ENCODE results near the gene PTPRE. TPM values are rescaled to one million over a fixed set of nuclear protein-coding genes. Genes with fewer than 3 reads are reported as not detected.

Gene PTPRE
- total RNA-seq, 1 experiment from 2014 or later: 0.50 TPM

DNA sequence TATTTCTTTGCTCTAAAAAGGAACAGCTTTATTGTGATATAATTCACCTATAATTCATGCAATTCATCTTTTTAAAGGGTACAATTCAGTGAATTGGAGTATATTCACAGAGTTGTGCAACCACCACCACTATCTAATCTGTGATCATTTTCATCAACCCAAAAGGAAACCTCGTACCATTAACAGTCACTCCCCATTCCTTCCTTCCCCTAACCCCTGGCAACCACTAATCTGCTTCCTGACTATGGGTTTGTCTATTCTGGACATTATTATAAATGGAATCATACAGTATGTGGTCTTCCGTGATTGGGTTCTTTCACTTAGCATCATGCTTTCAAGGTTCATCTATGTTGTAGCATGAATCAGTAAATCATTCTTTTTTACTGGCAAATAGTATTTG, 167.0 kb downstream of the PTPRE start:
- ChIA-PET POLR2A (no interaction called here), CTCF (no interaction called here)
- H3K36me3 Mint-ChIP-seq (ENCODE audit: insufficient read depth, unreplicated experiment): no peaks in the 10 kb centered on the region
- H3K4me3 Mint-ChIP-seq (ENCODE audit: unreplicated experiment): no peak overlapping the region
- H3K9me3 Mint-ChIP-seq (ENCODE audit: unreplicated experiment): no peaks in the 10 kb centered on the region
- intact Hi-C loops (cut with micrococcal nuclease; ENCODE audit: unreplicated experiment): no loop called here
- Histone ChIP-seq H3K4me3 (ENCODE audit: low read depth, low read length) (no peak overlapping the region), H3K4me1 (no peaks in the 10 kb centered on the region), H3K9me3 (no peaks in the 10 kb centered on the region; the same call in 1 of the 2 replicates), H3K27me3 (replicated peaks; ENCODE audit: control insufficient read depth, insufficient read depth, low read length) (no peaks in the 10 kb centered on the region), H3K36me3 (ENCODE audit: control insufficient read depth, insufficient read depth, low read length) (no peaks in the 10 kb centered on the region)
- DNase-seq: no peak
- peaks cover 8% of the 10 kb centered on the region for H3K27me3 Mint-ChIP-seq (ENCODE audit: insufficient read depth, unreplicated experiment)
- BruUV-seq (replicated peaks): no TSS peak
- no peak overlapping the region for H3K27ac Mint-ChIP-seq (ENCODE audit: unreplicated experiment)
- TF ChIP-seq, protein P1, sequence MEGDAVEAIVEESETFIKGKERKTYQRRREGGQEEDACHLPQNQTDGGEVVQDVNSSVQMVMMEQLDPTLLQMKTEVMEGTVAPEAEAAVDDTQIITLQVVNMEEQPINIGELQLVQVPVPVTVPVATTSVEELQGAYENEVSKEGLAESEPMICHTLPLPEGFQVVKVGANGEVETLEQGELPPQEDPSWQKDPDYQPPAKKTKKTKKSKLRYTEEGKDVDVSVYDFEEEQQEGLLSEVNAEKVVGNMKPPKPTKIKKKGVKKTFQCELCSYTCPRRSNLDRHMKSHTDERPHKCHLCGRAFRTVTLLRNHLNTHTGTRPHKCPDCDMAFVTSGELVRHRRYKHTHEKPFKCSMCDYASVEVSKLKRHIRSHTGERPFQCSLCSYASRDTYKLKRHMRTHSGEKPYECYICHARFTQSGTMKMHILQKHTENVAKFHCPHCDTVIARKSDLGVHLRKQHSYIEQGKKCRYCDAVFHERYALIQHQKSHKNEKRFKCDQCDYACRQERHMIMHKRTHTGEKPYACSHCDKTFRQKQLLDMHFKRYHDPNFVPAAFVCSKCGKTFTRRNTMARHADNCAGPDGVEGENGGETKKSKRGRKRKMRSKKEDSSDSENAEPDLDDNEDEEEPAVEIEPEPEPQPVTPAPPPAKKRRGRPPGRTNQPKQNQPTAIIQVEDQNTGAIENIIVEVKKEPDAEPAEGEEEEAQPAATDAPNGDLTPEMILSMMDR (IDR thresholded peaks at IDR 0.05; ENCODE audit: insufficient read depth in 1 of 2, low read depth in 1 of 2, low read length in 1 of 2, severe bottlenecking in 1 of 2, unreplicated experiment in 1 of 2): no peak
- no peaks in the 10 kb centered on the region for H3K4me1 Mint-ChIP-seq (ENCODE audit: low read depth, unreplicated experiment)

GRCh38 chr10:128074589-128074988, 167.7 kb downstream of the PTPRE start:
- Histone ChIP-seq H3K9me3 (no peaks in the 10 kb centered on the region; the same call in 1 of the 2 replicates), H3K27me3 (replicated peaks; ENCODE audit: control insufficient read depth, insufficient read depth, low read length) (no peaks in the 10 kb centered on the region), H3K4me3 (ENCODE audit: low read depth, low read length) (no peak overlapping the region), H3K4me1 (no peaks in the 10 kb centered on the region), H3K36me3 (ENCODE audit: control insufficient read depth, insufficient read depth, low read length) (no peaks in the 10 kb centered on the region)
- Mint-ChIP-seq H3K27me3 (ENCODE audit: insufficient read depth, unreplicated experiment) (peaks cover 12% of the 10 kb centered on the region), H3K27ac (ENCODE audit: unreplicated experiment) (no peak overlapping the region), H3K4me1 (ENCODE audit: low read depth, unreplicated experiment) (no peaks in the 10 kb centered on the region), H3K36me3 (ENCODE audit: insufficient read depth, unreplicated experiment) (no peaks in the 10 kb centered on the region), H3K9me3 (ENCODE audit: unreplicated experiment) (no peaks in the 10 kb centered on the region), H3K4me3 (ENCODE audit: unreplicated experiment) (no peak overlapping the region)
- no peak for DNase-seq
- POLR2A ChIA-PET: no interaction called here
- TF ChIP-seq, protein P1 (IDR thresholded peaks at IDR 0.05; ENCODE audit: insufficient read depth in 1 of 2, low read depth in 1 of 2, low read length in 1 of 2, severe bottlenecking in 1 of 2, unreplicated experiment in 1 of 2): no peak
- BruUV-seq (replicated peaks): no TSS peak
- intact Hi-C loops (cut with micrococcal nuclease; ENCODE audit: unreplicated experiment): no loop called here
- CTCF ChIA-PET: no interaction called here

DNA sequence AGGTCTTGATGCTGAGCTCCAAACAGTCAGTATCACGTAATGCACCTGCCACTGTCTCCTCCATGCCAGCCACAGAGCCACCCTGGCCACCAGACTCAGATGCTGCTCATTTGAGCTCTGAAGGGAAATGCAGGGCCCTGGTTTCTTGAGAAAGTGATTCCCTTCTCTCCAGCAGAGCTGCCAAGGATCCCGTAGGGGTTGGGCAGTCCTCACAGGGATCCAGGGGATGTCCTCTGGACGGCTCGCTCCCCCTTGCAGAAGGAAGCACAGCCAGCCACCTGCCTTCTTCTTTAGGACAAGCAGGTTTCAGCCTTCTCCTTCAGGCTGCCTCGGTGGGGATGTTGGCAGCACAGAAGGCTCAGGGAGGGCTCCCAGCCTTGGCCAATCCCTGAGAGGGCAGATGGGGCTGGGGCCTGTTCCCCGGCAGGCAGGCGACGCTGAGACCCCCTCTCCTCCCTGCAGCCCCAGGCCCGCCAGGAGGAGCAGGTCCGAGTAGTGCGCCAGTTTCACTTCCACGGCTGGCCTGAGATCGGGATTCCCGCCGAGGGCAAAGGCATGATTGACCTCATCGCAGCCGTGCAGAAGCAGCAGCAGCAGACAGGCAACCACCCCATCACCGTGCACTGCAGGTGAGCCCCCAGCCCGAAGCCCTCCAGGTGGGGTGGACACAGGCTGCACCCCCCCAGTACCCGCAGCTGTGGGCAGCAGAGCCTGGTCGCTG, 170.4 kb downstream of the PTPRE start:
- intact Hi-C loops (cut with micrococcal nuclease; ENCODE audit: unreplicated experiment): no loop called here

More for the DNA sequence above, 170.4 kb downstream of the PTPRE start:
- H3K9me3 Mint-ChIP-seq (ENCODE audit: unreplicated experiment): no peaks in the 10 kb centered on the region
- CTCF ChIA-PET: interaction anchor here (1.0 to 1.1 kb wide), 2 partner anchors 9 to 18 kb away, joined by 4 read pairs; no protein-coding TSS in a partner anchor
- H3K27me3 Mint-ChIP-seq (ENCODE audit: insufficient read depth, unreplicated experiment): peaks cover 13% of the 10 kb centered on the region
- Histone ChIP-seq H3K4me3 (ENCODE audit: low read depth, low read length) (no peak overlapping the region), H3K27me3 (replicated peaks; ENCODE audit: control insufficient read depth, insufficient read depth, low read length) (no peaks in the 10 kb centered on the region), H3K9me3 (no peaks in the 10 kb centered on the region; the same call in 1 of the 2 replicates), H3K4me1 (no peaks in the 10 kb centered on the region), H3K36me3 (ENCODE audit: control insufficient read depth, insufficient read depth, low read length) (no peaks in the 10 kb centered on the region)
- TF ChIP-seq, protein P1 (IDR thresholded peaks at IDR 0.05; ENCODE audit: insufficient read depth in 1 of 2, low read depth in 1 of 2, low read length in 1 of 2, severe bottlenecking in 1 of 2, unreplicated experiment in 1 of 2): no peak
- H3K4me3 Mint-ChIP-seq (ENCODE audit: unreplicated experiment): no peak overlapping the region
- DNase-seq: no peak
- H3K36me3 Mint-ChIP-seq (ENCODE audit: insufficient read depth, unreplicated experiment): no peaks in the 10 kb centered on the region
- no peaks in the 10 kb centered on the region for H3K4me1 Mint-ChIP-seq (ENCODE audit: low read depth, unreplicated experiment)
- no TSS peak for BruUV-seq (replicated peaks)
- POLR2A ChIA-PET: no interaction called here
- no peak overlapping the region for H3K27ac Mint-ChIP-seq (ENCODE audit: unreplicated experiment)
